GM18868 (cell line): ENCODE results near the gene GRIK1.

Experiments
- ATAC-seq: cut with Tn5 transposase; IDR thresholded peaks from one replicate; pipeline ENCODE4 v1.9.1; 2021; ENCODE audit warnings: mild to moderate bottlenecking, moderate library complexity; ENCODE audit not compliant: unreplicated experiment

The GRIK1 gene

DNA sequence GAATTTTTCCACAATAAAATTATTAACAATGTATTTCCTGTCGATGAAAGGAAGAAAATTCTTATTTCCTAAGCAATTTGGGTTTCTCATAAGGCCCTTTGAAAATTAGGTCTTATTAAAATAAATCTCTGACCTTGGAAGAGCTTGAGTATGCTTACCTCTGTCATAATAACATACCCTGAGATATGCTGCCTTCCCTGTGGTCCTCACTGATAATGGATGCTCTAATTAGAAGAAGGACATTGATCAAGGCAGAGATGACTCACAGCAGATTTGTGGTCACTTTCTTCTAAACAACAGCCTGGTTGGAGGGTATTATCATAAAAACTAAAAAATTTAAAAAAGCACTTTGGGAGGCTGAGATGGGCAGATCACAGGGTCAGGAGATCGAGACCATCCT is 217.8 kb downstream of the GRIK1 start:
- ATAC-seq = no peak

DNA sequence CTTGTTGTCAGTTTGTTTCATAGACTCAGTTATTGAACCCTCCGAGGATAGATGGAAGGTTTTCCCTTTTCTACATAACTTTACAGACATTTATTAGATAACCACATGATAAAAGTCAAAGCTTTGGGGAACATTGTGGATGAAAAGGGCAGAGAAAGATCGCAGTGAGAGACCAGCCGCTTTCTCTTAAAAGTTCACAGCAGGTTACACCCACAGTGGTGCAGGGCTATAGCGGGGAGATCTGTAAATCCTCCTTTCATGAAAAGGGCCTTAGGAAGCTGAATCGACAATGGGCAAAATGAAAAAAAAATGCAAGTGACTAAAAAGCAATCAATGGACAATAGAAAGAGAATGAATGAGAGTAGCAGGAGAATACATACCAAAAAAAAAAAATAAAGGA is 218.6 kb downstream of the GRIK1 start:
- ATAC-seq = no peak

GRCh38 chr21:29719521-29719920 is 220.3 kb downstream of the GRIK1 start:
- no peak for ATAC-seq

- ATAC-seq = no peak
These were observed 221.5 kb downstream of the GRIK1 start for GRCh38 chr21:29718081-29718815.

DNA sequence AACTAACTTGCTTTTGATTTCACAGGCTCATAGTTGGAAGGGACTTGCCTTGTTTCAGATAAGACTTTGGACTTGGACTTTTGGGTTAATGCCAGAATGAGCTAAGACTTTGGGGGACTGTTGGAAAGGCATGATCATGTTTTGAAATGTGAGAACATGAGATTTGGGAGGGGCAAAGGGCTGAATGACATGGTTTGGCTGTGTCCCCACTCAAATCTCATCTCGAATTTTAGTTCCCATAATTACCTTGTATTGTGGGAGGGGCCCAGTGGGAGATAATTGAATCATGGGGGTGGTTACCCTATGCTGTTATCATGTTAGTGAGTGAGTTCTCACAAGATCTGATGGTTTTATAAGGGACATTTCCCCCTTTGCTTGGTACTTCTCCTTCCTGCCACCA is 222.1 kb downstream of the GRIK1 start:
- ATAC-seq = no peak

DNA sequence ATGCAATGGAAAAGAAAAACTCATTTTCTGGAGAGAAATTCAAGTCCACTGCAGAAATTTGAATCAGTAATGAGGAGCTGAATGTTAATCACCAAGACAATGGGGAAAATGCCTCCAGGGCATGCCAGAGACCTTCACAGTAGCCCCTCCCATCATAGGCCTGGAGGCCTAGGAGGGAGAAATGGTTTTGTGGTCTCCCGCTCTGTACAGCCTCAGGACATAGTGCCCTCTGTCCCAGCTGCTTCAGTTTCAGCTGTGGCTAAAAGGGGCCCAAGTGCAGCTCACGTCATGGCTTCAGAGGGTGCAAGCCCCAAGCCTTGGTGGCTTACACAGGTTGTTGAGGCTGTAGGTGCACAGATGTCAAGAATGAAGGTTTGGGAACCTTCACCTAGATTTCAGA is 223.0 kb downstream of the GRIK1 start:
- ATAC-seq = no peak

DNA sequence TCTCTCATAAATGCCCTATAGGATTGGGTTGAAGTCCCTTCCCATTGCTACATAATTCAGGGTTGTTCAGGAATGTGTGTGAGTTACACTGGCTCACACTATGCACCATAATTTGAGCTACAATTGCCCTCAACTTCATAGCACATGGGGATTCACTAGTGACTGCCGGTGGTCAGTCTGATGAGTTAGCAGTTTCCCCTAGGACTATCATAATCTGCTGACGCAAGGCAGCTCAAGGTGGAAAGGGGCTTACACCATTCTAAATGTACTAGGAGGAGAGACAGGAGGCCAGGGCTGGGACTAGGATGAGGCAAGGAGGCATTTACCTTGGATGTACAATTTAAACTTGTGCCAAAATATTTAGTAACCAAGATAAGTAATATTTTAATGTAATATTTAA is 224.7 kb downstream of the GRIK1 start:
- no peak for ATAC-seq

GRCh38 chr21:29712818-29713217 is 227.0 kb downstream of the GRIK1 start:
- ATAC-seq = no peak

DNA sequence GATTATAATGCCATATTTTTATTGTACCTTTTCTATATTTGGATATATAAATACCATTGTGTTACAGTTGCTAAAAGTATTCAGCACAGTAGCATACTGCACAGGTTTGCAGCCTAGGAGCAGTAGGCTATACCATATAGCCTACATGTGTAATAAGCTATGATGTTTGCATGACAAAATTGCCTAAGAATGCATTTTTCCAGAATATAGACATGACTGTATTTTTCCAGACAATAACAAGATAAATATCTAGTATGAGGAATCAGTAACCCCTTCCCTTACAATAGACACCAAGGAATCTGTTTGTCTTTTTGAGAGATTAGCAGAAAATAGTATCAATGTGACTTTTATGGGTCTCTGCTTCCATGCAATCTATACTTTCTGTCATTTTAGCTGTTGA is 228.6 kb downstream of the GRIK1 start:
- no peak for ATAC-seq

DNA sequence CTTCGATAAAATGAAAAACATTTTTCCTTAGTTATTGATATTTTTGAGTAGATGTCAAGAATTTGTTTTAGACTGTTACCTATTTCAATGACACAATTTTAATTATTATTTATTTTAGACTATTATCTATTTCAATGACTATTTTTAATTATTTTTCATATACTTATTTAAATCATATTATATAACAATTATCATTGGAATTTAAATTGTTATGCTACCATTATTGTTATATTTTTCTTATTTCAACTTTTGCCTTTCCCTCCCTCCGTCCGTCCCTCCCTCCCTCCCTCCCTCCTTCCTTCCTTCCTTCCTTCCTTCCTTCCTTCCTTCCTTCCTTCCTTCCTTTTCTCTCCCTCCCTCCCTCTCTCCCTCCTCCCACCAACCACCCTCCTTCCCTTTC is 229.3 kb downstream of the GRIK1 start:
- ATAC-seq = no peak

GRCh38 chr21:29708401-29708800 is 231.4 kb downstream of the GRIK1 start:
- ATAC-seq = no peak

DNA sequence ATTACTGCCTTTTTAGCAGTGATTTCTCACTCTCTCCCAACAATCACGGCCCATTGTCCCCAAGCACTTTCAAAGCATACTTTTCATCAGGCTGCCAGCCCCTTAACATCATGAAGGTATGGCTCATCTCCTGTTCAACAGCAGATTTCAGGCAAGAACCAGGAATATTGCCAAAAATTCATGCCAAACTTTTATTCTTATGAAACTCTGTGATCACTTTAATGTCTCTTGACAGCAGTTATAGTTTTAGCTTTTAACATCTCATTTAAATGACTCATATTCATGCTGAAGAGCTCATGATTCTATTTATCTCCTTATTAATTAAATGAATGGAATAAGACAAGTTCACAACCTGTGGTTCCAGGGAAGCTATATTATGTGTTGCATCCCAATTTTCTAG is 235.1 kb downstream of the GRIK1 start:
- no peak for ATAC-seq

GRCh38 chr21:29701676-29702075 is 238.1 kb downstream of the GRIK1 start:
- ATAC-seq = no peak

GRCh38 chr21:29697555-29698193 is 242.1 kb downstream of the GRIK1 start:
- peak; percentile 96 for ATAC-seq

GRCh38 chr21:29696937-29697336 is 242.9 kb downstream of the GRIK1 start:
- ATAC-seq = no peak

- no peak for ATAC-seq
These were observed 247.9 kb downstream of the GRIK1 start for GRCh38 chr21:29691616-29692491.

GRCh38 chr21:29689753-29690152 is 250.0 kb downstream of the GRIK1 start:
- ATAC-seq = no peak

DNA sequence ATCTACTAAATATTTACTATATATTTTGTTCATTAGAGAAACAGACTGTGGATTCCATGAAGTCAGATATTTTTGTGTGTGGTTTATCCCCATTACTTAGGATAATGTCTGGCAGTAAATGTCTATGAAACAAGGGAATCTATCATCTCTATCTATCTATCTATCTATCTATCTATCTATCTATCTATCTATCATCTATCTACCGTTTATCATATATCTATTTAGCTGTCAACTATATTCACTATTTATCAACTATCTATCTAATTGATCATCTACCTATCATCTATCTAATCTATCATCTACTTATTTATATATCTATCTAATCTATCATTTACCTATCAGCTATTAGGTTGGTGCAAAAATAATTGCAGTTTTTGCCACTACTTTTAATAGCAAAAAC is 255.7 kb downstream of the GRIK1 start:
- no peak for ATAC-seq

DNA sequence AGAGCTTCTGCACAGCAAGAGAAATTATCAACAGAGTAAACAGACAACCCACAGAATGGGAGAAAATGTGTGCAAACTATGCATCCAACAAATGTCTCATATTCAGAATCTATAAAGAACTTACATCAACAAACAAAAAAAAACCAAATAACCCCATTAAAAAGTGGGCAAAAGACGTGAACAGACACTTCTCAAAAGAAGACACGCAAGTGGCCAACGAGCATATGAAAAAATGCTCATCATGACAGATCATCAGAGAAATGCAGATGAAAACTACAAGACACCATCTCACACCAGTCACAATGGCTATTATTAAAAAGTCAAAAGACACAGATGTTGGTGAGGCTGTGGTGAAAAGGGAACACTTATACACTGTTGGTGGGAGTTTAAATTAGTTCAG is 257.0 kb downstream of the GRIK1 start:
- ATAC-seq = no peak

- ATAC-seq = no peak
These were observed 259.5 kb downstream of the GRIK1 start for GRCh38 chr21:29680273-29680672.

DNA sequence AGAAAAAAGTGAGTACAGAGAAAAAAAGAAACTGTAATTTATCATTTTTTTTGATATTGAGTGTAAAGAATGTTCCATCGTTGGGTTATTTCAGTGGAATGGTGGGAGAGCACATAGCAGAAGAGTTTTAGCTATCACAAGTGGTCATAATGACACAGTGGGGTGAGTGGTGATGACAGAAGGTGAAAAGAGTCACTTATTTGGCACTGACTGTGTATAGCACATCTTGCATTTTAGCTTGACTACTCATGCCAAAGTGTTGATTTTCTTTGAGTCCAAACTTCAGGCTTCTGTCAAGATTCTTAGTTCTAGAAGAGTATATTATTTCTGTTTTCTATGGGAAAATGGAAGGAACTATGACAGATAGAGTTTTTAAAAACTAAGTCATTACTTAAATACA is 261.2 kb downstream of the GRIK1 start:
- ATAC-seq = no peak

GRCh38 chr21:29677326-29677725 is 262.5 kb downstream of the GRIK1 start:
- ATAC-seq = peak; percentile 71
